NCI-H2171 (cell line): ENCODE measurements around the gene GRIK4.

ENCODE experiments used
- DNase-seq: peaks from one replicate; lab custom pipeline; 2025; lab: John Stamatoyannopoulos, UW

The GRIK4 gene

GRCh38 chr11:120882175-120882574, 370.6 kb downstream of the GRIK4 start:
- DNase-seq = no peak

- DNase-seq = no peak
Measured at GRCh38 chr11:120883404-120884080, 372.0 kb downstream of the GRIK4 start.

GRCh38 chr11:120884154-120885020, 372.8 kb downstream of the GRIK4 start:
- no peak for DNase-seq

- DNase-seq = no peak
Measured at GRCh38 chr11:120890609-120891320, 379.2 kb downstream of the GRIK4 start.

- no peak for DNase-seq
Measured at GRCh38 chr11:120893440-120894201, 382.1 kb downstream of the GRIK4 start.

GRCh38 chr11:120894202-120894985, 382.8 kb downstream of the GRIK4 start:
- DNase-seq = no peak

GRCh38 chr11:120896687-120897086, 385.1 kb downstream of the GRIK4 start:
- DNase-seq = no peak

GRCh38 chr11:120898568-120898967, 387.0 kb downstream of the GRIK4 start:
- no peak for DNase-seq

- no peak for DNase-seq
Measured at GRCh38 chr11:120899720-120900119, 388.2 kb downstream of the GRIK4 start.

GRCh38 chr11:120900643-120901042, 389.1 kb downstream of the GRIK4 start:
- DNase-seq = no peak

- no peak for DNase-seq
Measured at GRCh38 chr11:120903686-120904085, 392.1 kb downstream of the GRIK4 start.

- no peak for DNase-seq
Measured at GRCh38 chr11:120904116-120904515, 392.6 kb downstream of the GRIK4 start.

GRCh38 chr11:120906766-120907165, 395.2 kb downstream of the GRIK4 start:
- DNase-seq = no peak

- no peak for DNase-seq
Measured at GRCh38 chr11:120907971-120908370, 396.4 kb downstream of the GRIK4 start.

GRCh38 chr11:120908461-120909181, 397.1 kb downstream of the GRIK4 start:
- no peak for DNase-seq

GRCh38 chr11:120909676-120910416, 398.3 kb downstream of the GRIK4 start:
- no peak for DNase-seq

GRCh38 chr11:120911943-120912342, 400.4 kb downstream of the GRIK4 start:
- no peak for DNase-seq

GRCh38 chr11:120912504-120912903, 401.0 kb downstream of the GRIK4 start:
- DNase-seq = no peak

GRCh38 chr11:120912915-120913314, 401.4 kb downstream of the GRIK4 start:
- no peak for DNase-seq

- no peak for DNase-seq
Measured at GRCh38 chr11:120914021-120914420, 402.5 kb downstream of the GRIK4 start.
